ENCODE results near the gene LTBP2. TPM values are rescaled to one million over a fixed set of nuclear protein-coding genes. Genes with fewer than 3 reads are reported as not detected.

The LTBP2 gene
- total and polyA plus RNA-seq, 2 of the 13 experiments (the other 11 are each of a cell fraction or from before 2014, with no cell fraction given), result 0.20 to 0.41 TPM

DNA sequence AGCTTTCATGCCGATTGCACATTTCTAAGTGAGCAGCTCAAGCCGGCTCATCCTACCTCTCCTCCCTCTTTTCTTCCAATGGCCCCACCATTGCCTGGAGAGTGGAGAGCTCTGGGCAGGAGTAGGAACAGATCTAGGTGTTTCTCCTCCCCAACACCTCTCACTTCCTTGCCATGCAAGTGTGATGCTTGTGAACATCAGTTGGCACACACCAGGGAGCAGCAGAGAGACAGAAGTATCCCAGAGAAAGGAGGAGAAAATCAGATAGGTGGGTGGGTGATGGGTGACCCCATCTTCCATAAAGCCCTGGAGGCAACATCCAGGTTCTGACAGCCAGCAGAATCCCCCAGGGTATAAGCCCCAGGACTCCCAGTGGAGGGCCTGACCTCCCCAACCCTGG, 146.7 kb downstream of the LTBP2 start:
- in situ Hi-C loops (cut with HindIII; ENCODE audit: extremely low pct_ligation_motif_present, low pct_unique_long_range_greater_than_20kb) (no loop called here), intact Hi-C loops (cut with micrococcal nuclease; ENCODE audit: unreplicated experiment) (no loop called here)
- DNase-seq (ENCODE audit: low spot score), result no peak
- CTCF ChIA-PET (ENCODE audit: low intra/inter-chr PET ratio, low total read pairs), result no interaction called here
- FAIRE-seq, result no peak
- Histone ChIP-seq H3K27me3 (ENCODE audit: control insufficient read depth in 1 of 2, insufficient read depth in 2 of 2, low read length in 2 of 2) (no peaks in the 10 kb centered on the region), H3K4me2 (ENCODE audit: low read depth, low read length) (no peak overlapping the region), H3K9me3 (ENCODE audit: low read length) (no peaks in the 10 kb centered on the region), H3K4me1 (ENCODE audit: insufficient read depth, low read length) (no peaks in the 10 kb centered on the region), H3K79me2 (ENCODE audit: insufficient read depth, low read length) (no peaks in the 10 kb centered on the region), H2AFZ (ENCODE audit: low read length) (no peak overlapping the region), H4K20me1 (ENCODE audit: insufficient read depth, low read length) (no peaks in the 10 kb centered on the region), H3K36me3 (replicated peaks in 1 of 2; ENCODE audit: control insufficient read depth in 1 of 2, insufficient read depth in 2 of 2, low read length in 2 of 2) (no peaks in the 10 kb centered on the region), H3K9ac (ENCODE audit: insufficient read depth, low read depth, low read length) (no peak overlapping the region), H3K27ac (ENCODE audit: extremely low read length, insufficient read depth, low read length) (no peak overlapping the region), H3K4me3 (replicated peaks in 1 of 3; ENCODE audit: insufficient read depth in 1 of 3, low read depth in 2 of 3, low read length in 3 of 3) (no peak overlapping the region)
- WGBS (ENCODE audit: low lambda C conversion rate), result 63% methylated on average over 1 of the region's 2 CpGs
- TF ChIP-seq, protein P1, sequence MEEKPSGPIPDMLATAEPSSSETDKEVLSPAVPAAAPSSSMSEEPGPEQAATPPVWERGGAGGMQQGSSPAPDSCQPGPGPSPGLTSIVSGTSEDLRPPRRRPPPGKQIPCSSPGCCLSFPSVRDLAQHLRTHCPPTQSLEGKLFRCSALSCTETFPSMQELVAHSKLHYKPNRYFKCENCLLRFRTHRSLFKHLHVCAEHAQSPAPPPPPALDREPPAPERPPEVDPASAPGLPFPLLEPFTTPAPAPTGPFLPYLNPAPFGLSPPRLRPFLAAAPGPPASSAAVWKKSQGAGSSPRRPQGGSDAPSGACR (CRISPR knock-in tag; IDR thresholded peaks at IDR 0.05), result no peak
- TF ChIP-seq ZNF678 (CRISPR knock-in tag; IDR thresholded peaks at IDR 0.05) (no peak), GABPB1 (CRISPR knock-in tag; IDR thresholded peaks at IDR 0.05) (no peak), ZNF251 (CRISPR knock-in tag; IDR thresholded peaks at IDR 0.05) (no peak)
- TF ChIP-seq, protein P2, sequence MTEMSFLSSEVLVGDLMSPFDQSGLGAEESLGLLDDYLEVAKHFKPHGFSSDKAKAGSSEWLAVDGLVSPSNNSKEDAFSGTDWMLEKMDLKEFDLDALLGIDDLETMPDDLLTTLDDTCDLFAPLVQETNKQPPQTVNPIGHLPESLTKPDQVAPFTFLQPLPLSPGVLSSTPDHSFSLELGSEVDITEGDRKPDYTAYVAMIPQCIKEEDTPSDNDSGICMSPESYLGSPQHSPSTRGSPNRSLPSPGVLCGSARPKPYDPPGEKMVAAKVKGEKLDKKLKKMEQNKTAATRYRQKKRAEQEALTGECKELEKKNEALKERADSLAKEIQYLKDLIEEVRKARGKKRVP (CRISPR knock-in tag; IDR thresholded peaks at IDR 0.05), result no peak
- no TSS peak for BruUV-seq (replicated peaks)
- ATAC-seq, result no peak
- POLR2A ChIA-PET, result no interaction called here

DNA sequence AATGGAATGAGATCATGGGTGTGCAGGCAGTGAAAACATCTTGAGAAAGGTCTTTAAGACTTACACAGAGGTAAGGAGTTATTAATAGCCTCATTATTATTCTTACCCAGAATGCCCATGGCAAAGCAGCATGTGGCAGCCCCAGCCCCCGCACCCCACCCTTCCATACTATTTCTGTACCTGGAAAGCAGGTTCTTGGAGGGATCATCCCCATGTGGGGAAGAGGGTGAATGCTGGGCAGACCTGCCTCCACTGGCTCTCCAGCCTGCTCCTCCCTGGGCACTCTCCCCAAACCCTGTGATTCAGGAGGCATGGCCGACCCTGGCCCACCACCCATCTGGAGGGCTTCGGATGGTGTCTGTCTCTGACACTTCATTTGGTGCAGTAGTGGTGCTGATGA, 147.3 kb downstream of the LTBP2 start:
- TF ChIP-seq SOX13 (IDR thresholded peaks at IDR 0.05) (no peak), SOX13 (CRISPR knock-in tag; conservative IDR thresholded peaks at IDR 0.05 in 1 of 2, IDR thresholded peaks at IDR 0.05 in 1 of 2) (no peak), MEF2D (CRISPR knock-in tag; IDR thresholded peaks at IDR 0.05) (no peak), RXRB (CRISPR knock-in tag; IDR thresholded peaks at IDR 0.05; ENCODE audit: borderline replicate concordance) (no peak), NAIF1 (CRISPR knock-in tag; IDR thresholded peaks at IDR 0.05; ENCODE audit: borderline replicate concordance) (no peak), U2AF1 (optimal IDR thresholded peaks at IDR 0.05; ENCODE audit: low read depth, low read length) (no peak), ETV6 (CRISPR knock-in tag; conservative IDR thresholded peaks at IDR 0.05) (no peak), SPEN (CRISPR knock-in tag; IDR thresholded peaks at IDR 0.05; ENCODE audit: low read depth) (no peak), ZNF547 (CRISPR knock-in tag; IDR thresholded peaks at IDR 0.05) (no peak), ATAD3A (CRISPR knock-in tag; IDR thresholded peaks at IDR 0.05) (no peak)
- TF ChIP-seq, protein P3, sequence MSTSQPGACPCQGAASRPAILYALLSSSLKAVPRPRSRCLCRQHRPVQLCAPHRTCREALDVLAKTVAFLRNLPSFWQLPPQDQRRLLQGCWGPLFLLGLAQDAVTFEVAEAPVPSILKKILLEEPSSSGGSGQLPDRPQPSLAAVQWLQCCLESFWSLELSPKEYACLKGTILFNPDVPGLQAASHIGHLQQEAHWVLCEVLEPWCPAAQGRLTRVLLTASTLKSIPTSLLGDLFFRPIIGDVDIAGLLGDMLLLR (CRISPR knock-in tag; IDR thresholded peaks at IDR 0.05), result no peak
- Histone ChIP-seq H3K79me2 (ENCODE audit: insufficient read depth, low read length) (no peaks in the 10 kb centered on the region), H2AFZ (ENCODE audit: low read length) (no peak overlapping the region), H3K4me2 (ENCODE audit: low read depth, low read length) (no peak overlapping the region), H4K20me1 (ENCODE audit: insufficient read depth, low read length) (no peaks in the 10 kb centered on the region), H3K4me3 (replicated peaks in 1 of 3; ENCODE audit: insufficient read depth in 1 of 3, low read depth in 2 of 3, low read length in 3 of 3) (no peak overlapping the region), H3K27me3 (ENCODE audit: control insufficient read depth in 1 of 2, insufficient read depth in 2 of 2, low read length in 2 of 2) (no peaks in the 10 kb centered on the region), H3K36me3 (replicated peaks in 1 of 2; ENCODE audit: control insufficient read depth in 1 of 2, insufficient read depth in 2 of 2, low read length in 2 of 2) (no peaks in the 10 kb centered on the region), H3K9me3 (ENCODE audit: low read length) (no peaks in the 10 kb centered on the region), H3K4me1 (ENCODE audit: insufficient read depth, low read length) (no peaks in the 10 kb centered on the region), H3K27ac (ENCODE audit: extremely low read length, insufficient read depth, low read length) (no peak overlapping the region), H3K9ac (ENCODE audit: insufficient read depth, low read depth, low read length) (no peak overlapping the region)
- POLR2A ChIA-PET, result no interaction called here
- no TSS peak for BruUV-seq (replicated peaks)
- intact Hi-C loops (cut with micrococcal nuclease; ENCODE audit: unreplicated experiment) (no loop called here), in situ Hi-C loops (cut with HindIII; ENCODE audit: extremely low pct_ligation_motif_present, low pct_unique_long_range_greater_than_20kb) (no loop called here)
- CTCF ChIA-PET (ENCODE audit: low intra/inter-chr PET ratio, low total read pairs), result no interaction called here
- WGBS (ENCODE audit: low lambda C conversion rate), result 46% methylated on average over 3 of the region's 3 CpGs
- ATAC-seq (no peak), DNase-seq (ENCODE audit: low spot score) (no peak), FAIRE-seq (no peak)

Measured in HepG2 (cell line).